HG02798 (cell line): ENCODE data around the gene GALR3.
"Not testable (repeated sequence)": the region's sequence is repeated elsewhere in the genome, so short reads cannot be mapped to it uniquely, and the experiment has no call there.

ENCODE experiments used
- ATAC-seq: cut with Tn5 transposase; IDR thresholded peaks from one replicate; pipeline ENCODE4 v1.9.1; 2021; ENCODE audit warnings: mild to moderate bottlenecking; ENCODE audit not compliant: unreplicated experiment, poor library complexity

GALR3 gene

GRCh38 chr22:37823134-37823985, at the start of gene GALR3:
Gene GALR3 (plus strand): TSS chr22:37823382. CDS start chr22:37823407, 25 bp downstream.
- ATAC-seq = no peak

- ATAC-seq = no peak
Observed at GRCh38 chr22:37774728-37775127, 48.5 kb upstream of the GALR3 start.

GRCh38 chr22:37775785-37776638, 47.2 kb upstream of the GALR3 start:
- ATAC-seq = no peak

GRCh38 chr22:37776639-37777005, 46.6 kb upstream of the GALR3 start:
- no peak for ATAC-seq

- ATAC-seq = no peak
Observed at GRCh38 chr22:37777122-37777687, 46.0 kb upstream of the GALR3 start.

- ATAC-seq = no peak
Observed at GRCh38 chr22:37778370-37779009, 44.7 kb upstream of the GALR3 start.

GRCh38 chr22:37781434-37782059, 41.6 kb upstream of the GALR3 start:
- no peak for ATAC-seq

- ATAC-seq = no peak
Observed at GRCh38 chr22:37782340-37783168, 40.6 kb upstream of the GALR3 start.

GRCh38 chr22:37784829-37785495, 38.2 kb upstream of the GALR3 start:
- no peak for ATAC-seq

- no peak for ATAC-seq
Observed at GRCh38 chr22:37790234-37790633, 32.9 kb upstream of the GALR3 start.

- ATAC-seq = no peak
Observed at GRCh38 chr22:37792494-37792893, 30.7 kb upstream of the GALR3 start.

- no peak for ATAC-seq
Observed at GRCh38 chr22:37794376-37794775, 28.8 kb upstream of the GALR3 start.

- ATAC-seq = no peak
Observed at GRCh38 chr22:37796079-37796478, 27.1 kb upstream of the GALR3 start.

GRCh38 chr22:37797259-37797658, 25.9 kb upstream of the GALR3 start:
- ATAC-seq = not testable (repeated sequence)

- ATAC-seq = no peak
Observed at GRCh38 chr22:37797874-37798500, 25.2 kb upstream of the GALR3 start.

- ATAC-seq = not testable (repeated sequence)
Observed at GRCh38 chr22:37799979-37800378, 23.2 kb upstream of the GALR3 start.

GRCh38 chr22:37801946-37802309, 21.3 kb upstream of the GALR3 start:
- no peak for ATAC-seq
